Common myeloid progenitor, CD34-positive (primary cell): ENCODE data around the gene UBE2O.

Experiments
- CTCF ChIA-PET: fragments of 350-600 bp; sonication (Branson Sonifier 250); formaldehyde crosslinking; loops from one replicate; lab custom pipeline; 2021; ENCODE audit warnings: antibody characterized with exemption; lab: Charles Lee
- POLR2A ChIA-PET: fragments of 350-600 bp; sonication (Branson Sonifier 250); formaldehyde crosslinking; loops from one replicate; lab custom pipeline; 2021; ENCODE audit warnings: antibody characterized with exemption; lab: Charles Lee
- DNase-seq, 3 donors: peaks; one replicate each; pipeline versions ENCODE4 v3.0.0 to v3.0.0-alpha.2; 2013
- H3K27ac ChIP-seq, 2 experiments: 1 replicate in 1 of 2; 2 replicates in 1 of 2; pipeline ENCODE4 v1.7.0; 2013; ENCODE audit warnings: inconsistent platforms in 2 of 2, low read length in 2 of 2, mild to moderate bottlenecking in 2 of 2, low read depth in 1 of 2, moderate library complexity in 1 of 2; ENCODE audit not compliant: severe bottlenecking in 2 of 2, insufficient read depth in 1 of 2, poor library complexity in 1 of 2
- H3K27me3 ChIP-seq, 5 experiments: replicated peaks in 2 of 5; 1 replicate in 3 of 5; 2 replicates in 2 of 5; pipeline versions ENCODE4 v1.6.1 to v1.7.0; 2013; ENCODE audit warnings: low read length in 4 of 5, mild to moderate bottlenecking in 2 of 5, moderate library complexity in 2 of 5, inconsistent platforms in 1 of 5; ENCODE audit not compliant: insufficient read depth in 5 of 5, control insufficient read depth in 4 of 5
- H3K36me3 ChIP-seq, 4 experiments: 1 replicate in 2 of 4; 2 replicates in 2 of 4; pipeline versions ENCODE4 v1.6.1 to v1.7.0; 2013; ENCODE audit warnings: low read length in 3 of 4, control low read depth in 1 of 4, mild to moderate bottlenecking in 1 of 4; ENCODE audit not compliant: control insufficient read depth in 4 of 4, insufficient read depth in 4 of 4
- H3K4me1 ChIP-seq, 4 experiments: 1 replicate in 3 of 4; 2 replicates in 1 of 4; pipeline versions ENCODE4 v1.6.1 to v1.7.1; 2013; ENCODE audit warnings: low read length in 3 of 4, mild to moderate bottlenecking in 3 of 4, control low read depth in 1 of 4, inconsistent platforms in 1 of 4, moderate library complexity in 1 of 4; ENCODE audit not compliant: control insufficient read depth in 4 of 4, insufficient read depth in 4 of 4; ENCODE audit errors: control extremely low read depth in 1 of 4
- H3K4me3 ChIP-seq, 7 experiments: 1 replicate in 4 of 7; 2 replicates in 3 of 7; pipeline versions ENCODE4 v1.5.1 to v1.7.0; 2013; ENCODE audit warnings: mild to moderate bottlenecking in 7 of 7, low read length in 6 of 7, moderate library complexity in 6 of 7, inconsistent platforms in 2 of 7, low read depth in 2 of 7, control low read depth in 1 of 7; ENCODE audit not compliant: insufficient read depth in 4 of 7, control insufficient read depth in 1 of 7; ENCODE audit errors: extremely low read depth in 1 of 7
- H3K9me3 ChIP-seq, 5 experiments: 1 replicate in 4 of 5; 2 replicates in 1 of 5; pipeline versions ENCODE4 v1.6.1 to v1.7.1; 2013; ENCODE audit warnings: low read length in 4 of 5, mild to moderate bottlenecking in 2 of 5, inconsistent platforms in 1 of 5, low read depth in 1 of 5, moderate library complexity in 1 of 5; ENCODE audit not compliant: control insufficient read depth in 4 of 5, insufficient read depth in 2 of 5; ENCODE audit errors: control extremely low read depth in 1 of 5
- WGBS: methylation state at CpG from one replicate; pipeline ENCODE4 v1.1.5; 2013; ENCODE audit not compliant: insufficient coverage; 5-methylcytosine and 5-hydroxymethylcytosine counted together

Gene UBE2O

GRCh38 chr17:76467809-76468633, 15.1 kb upstream of the UBE2O start:
- Histone ChIP-seq H3K27ac (no peak overlapping the region), H3K27me3 (no peaks in the 10 kb centered on the region), H3K4me3 (no peak overlapping the region), H3K36me3 (peaks cover 0 to 19% (median 8%) of the 10 kb centered on the region in 4 experiments), H3K4me1 (peaks cover 0 to 4% (median 1%) of the 10 kb centered on the region in 4 experiments), H3K9me3 (no peaks in the 10 kb centered on the region)
- ChIA-PET POLR2A (no interaction called here), CTCF (interaction anchor here (0.9 to 35.3 kb wide), 12 partner anchors 10 to 131 kb away, joined by 3 to 787 read pairs (median 5); partner anchors contain the start of genes RHBDF2 and UBE2O)
- DNase-seq = no peak
- WGBS = 74% methylated on average over 2 of the region's 8 CpGs

GRCh38 chr17:76467366-76467765, 14.4 kb upstream of the UBE2O start, which contains the start of gene AANAT:
Gene AANAT, plus strand, starts transcription at chr17:76467603. Its CDS starts 1,144 bp downstream, at chr17:76468747.
- no peaks in the 10 kb centered on the region for H3K27me3 ChIP-seq
- H3K4me1 ChIP-seq = peaks cover 0 to 4% (median 1%) of the 10 kb centered on the region in 4 experiments
- H3K27ac ChIP-seq = no peak within 1 kb of the TSS
- no peaks in the 10 kb centered on the region for H3K9me3 ChIP-seq
- DNase-seq = no peak
- 98% methylated on average over 7 of the region's 11 CpGs for WGBS
- ChIA-PET CTCF (interaction anchor here (0.9 to 35.3 kb wide), 16 partner anchors 8 to 132 kb away, joined by 3 to 787 read pairs (median 4); partner anchors contain the start of genes RHBDF2 and UBE2O), POLR2A (no interaction called here)
- no peak within 1 kb of the TSS for H3K4me3 ChIP-seq
- H3K36me3 ChIP-seq = peaks cover 0 to 13% (median 4%) of the 10 kb centered on the region in 4 experiments

GRCh38 chr17:76466775-76467130, 13.8 kb upstream of the UBE2O start:
- DNase-seq = no peak
- WGBS = 92% methylated on average over 4 of the region's 6 CpGs
- no peak overlapping the region for H3K27ac ChIP-seq
- POLR2A ChIA-PET = no interaction called here
- H3K4me3 ChIP-seq = no peak overlapping the region
- peaks cover 0 to 4% (median 1%) of the 10 kb centered on the region in 4 experiments for H3K4me1 ChIP-seq
- no peaks in the 10 kb centered on the region for H3K9me3 ChIP-seq
- CTCF ChIA-PET = interaction anchor here (0.9 to 35.3 kb wide), 17 partner anchors 9 to 132 kb away, joined by 3 to 787 read pairs (median 4); partner anchors contain the start of genes RHBDF2 and UBE2O
- H3K36me3 ChIP-seq = peaks cover 0 to 9% (median 3%) of the 10 kb centered on the region in 4 experiments
- no peaks in the 10 kb centered on the region for H3K27me3 ChIP-seq

- 96% methylated on average over 17 of the region's 24 CpGs for WGBS
- H3K27ac ChIP-seq = no peak overlapping the region
- peaks cover 0 to 4% (median 1%) of the 10 kb centered on the region in 4 experiments for H3K4me1 ChIP-seq
- POLR2A ChIA-PET = interaction anchor here (0.6 kb wide), 2 partner anchors 114 to 139 kb away, joined by 4 read pairs; no protein-coding TSS in a partner anchor
- H3K9me3 ChIP-seq = no peaks in the 10 kb centered on the region
- H3K36me3 ChIP-seq = no peaks in the 10 kb centered on the region
- no peak overlapping the region for H3K4me3 ChIP-seq
- CTCF ChIA-PET = interaction anchor here (0.8 to 35.3 kb wide), 7 partner anchors 12 to 161 kb away, joined by 3 to 787 read pairs (median 4); partner anchors contain the start of gene RHBDF2
- H3K27me3 ChIP-seq = no peaks in the 10 kb centered on the region
- no peak for DNase-seq
Measured at GRCh38 chr17:76462556-76463290, 9.8 kb upstream of the UBE2O start.

- Histone ChIP-seq H3K4me3 (no peak overlapping the region), H3K27ac (no peak overlapping the region), H3K36me3 (no peaks in the 10 kb centered on the region), H3K4me1 (peaks cover 0 to 4% (median 1%) of the 10 kb centered on the region in 4 experiments), H3K9me3 (no peaks in the 10 kb centered on the region), H3K27me3 (no peaks in the 10 kb centered on the region)
- DNase-seq = no peak
- ChIA-PET CTCF (interaction anchor here (0.8 to 35.3 kb wide), 5 partner anchors 13 to 54 kb away, joined by 3 to 787 read pairs (median 4); partner anchors contain the start of gene RHBDF2), POLR2A (interaction anchor here (0.6 kb wide), 2 partner anchors 113 to 138 kb away, joined by 4 read pairs; no protein-coding TSS in a partner anchor)
- 98% methylated on average over 8 of the region's 11 CpGs for WGBS
Measured at GRCh38 chr17:76461765-76462555, 9.0 kb upstream of the UBE2O start.

GRCh38 chr17:76459674-76460073, 6.7 kb upstream of the UBE2O start:
- H3K4me1 ChIP-seq = no peaks in the 10 kb centered on the region
- no peak for DNase-seq
- H3K9me3 ChIP-seq = no peaks in the 10 kb centered on the region
- 97% methylated on average over 4 of the region's 4 CpGs for WGBS
- POLR2A ChIA-PET = no interaction called here
- no peak overlapping the region for H3K4me3 ChIP-seq
- H3K36me3 ChIP-seq = no peaks in the 10 kb centered on the region
- no peaks in the 10 kb centered on the region for H3K27me3 ChIP-seq
- no peak overlapping the region for H3K27ac ChIP-seq
- CTCF ChIA-PET = interaction anchor here (0.9 to 35.3 kb wide), 14 partner anchors 8 to 90 kb away, joined by 3 to 787 read pairs (median 9); partner anchors contain the start of genes AANAT and RHBDF2
